HUES6 (cell line): Measurements from ENCODE around the gene MASP2.
"Not testable (repeated sequence)": the region's sequence is repeated elsewhere in the genome, so short reads cannot be mapped to it uniquely, and the experiment has no call there.

Source experiments
- H3K27ac ChIP-seq: 2 replicates; pipeline ENCODE4 v1.7.0; 2013; ENCODE audit warnings: low read depth, mild to moderate bottlenecking, low read length, inconsistent platforms
- H3K27me3 ChIP-seq: 2 replicates; pipeline ENCODE4 v1.6.1; 2013; ENCODE audit warnings: low read length; ENCODE audit not compliant: control insufficient read depth, insufficient read depth
- H3K36me3 ChIP-seq: 2 replicates; pipeline ENCODE4 v1.6.1; 2013; ENCODE audit warnings: low read length; ENCODE audit not compliant: control insufficient read depth, insufficient read depth
- H3K4me1 ChIP-seq: 2 replicates; pipeline ENCODE4 v1.6.1; 2013; ENCODE audit warnings: low read length; ENCODE audit not compliant: control insufficient read depth, insufficient read depth
- H3K4me3 ChIP-seq: 2 replicates; pipeline ENCODE4 v1.5.1; 2013; ENCODE audit warnings: low read depth, low read length
- H3K9ac ChIP-seq: one replicate; pipeline ENCODE4 v1.6.1; 2013; ENCODE audit warnings: mild to moderate bottlenecking, low read length
- H3K9me3 ChIP-seq: 2 replicates; pipeline ENCODE4 v1.6.1; 2013; ENCODE audit warnings: low read depth, low read length; ENCODE audit not compliant: control insufficient read depth, insufficient read depth

The MASP2 gene

DNA sequence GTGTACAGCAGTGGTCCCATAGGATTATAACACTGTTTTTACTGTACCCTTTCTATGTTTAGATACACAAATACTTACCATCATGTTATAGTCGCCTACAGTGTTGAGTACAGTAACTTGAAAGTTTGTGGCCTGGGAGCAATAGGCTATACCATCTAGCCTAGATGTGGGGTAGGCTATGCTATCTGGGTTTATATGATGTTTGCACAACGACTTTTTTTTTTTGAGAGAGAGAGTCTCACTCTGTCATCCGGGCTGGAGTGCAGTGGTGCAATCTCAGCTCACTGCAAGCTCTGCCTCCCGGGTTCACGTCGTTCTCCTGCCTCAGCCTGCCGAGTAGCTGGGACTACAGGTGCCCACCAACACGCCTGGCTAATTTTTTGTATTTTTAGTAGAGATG, 27.7 kb downstream of the MASP2 start:
- H3K4me1 ChIP-seq, H3K9me3 ChIP-seq, H3K9ac ChIP-seq, H3K27me3 ChIP-seq, H3K27ac ChIP-seq, H3K4me3 ChIP-seq: not testable (repeated sequence)
- peaks cover 95% of the 10 kb centered on the region for H3K36me3 ChIP-seq

DNA sequence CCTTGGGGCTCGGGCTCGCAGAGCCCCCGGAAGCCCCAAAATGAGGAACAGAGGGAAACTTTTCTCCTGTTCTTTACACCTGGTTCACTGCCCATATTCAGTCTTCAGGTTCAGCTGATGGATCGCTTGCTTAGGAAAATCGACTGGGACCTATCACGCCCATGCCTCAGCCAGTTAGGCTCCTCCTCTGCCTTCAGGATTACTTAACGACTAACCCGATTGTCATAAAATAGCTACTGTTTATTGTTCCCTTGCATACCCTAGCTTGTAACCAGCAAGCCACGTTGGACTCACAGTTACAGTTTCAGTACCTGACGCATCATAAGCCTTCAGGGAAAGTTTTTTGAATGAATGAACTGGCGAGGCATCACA, 33.9 kb downstream of the MASP2 start:
- H3K9ac ChIP-seq: peak overlapping the region; percentile 100
- H3K36me3 ChIP-seq: peaks cover 50% of the 10 kb centered on the region
- peak overlapping the region; percentile 100 for H3K4me3 ChIP-seq
- H3K27ac ChIP-seq: peak overlapping the region; percentile 100
- no peaks in the 10 kb centered on the region for H3K27me3 ChIP-seq
- peaks cover 12% of the 10 kb centered on the region for H3K4me1 ChIP-seq
- H3K9me3 ChIP-seq: no peaks in the 10 kb centered on the region

DNA sequence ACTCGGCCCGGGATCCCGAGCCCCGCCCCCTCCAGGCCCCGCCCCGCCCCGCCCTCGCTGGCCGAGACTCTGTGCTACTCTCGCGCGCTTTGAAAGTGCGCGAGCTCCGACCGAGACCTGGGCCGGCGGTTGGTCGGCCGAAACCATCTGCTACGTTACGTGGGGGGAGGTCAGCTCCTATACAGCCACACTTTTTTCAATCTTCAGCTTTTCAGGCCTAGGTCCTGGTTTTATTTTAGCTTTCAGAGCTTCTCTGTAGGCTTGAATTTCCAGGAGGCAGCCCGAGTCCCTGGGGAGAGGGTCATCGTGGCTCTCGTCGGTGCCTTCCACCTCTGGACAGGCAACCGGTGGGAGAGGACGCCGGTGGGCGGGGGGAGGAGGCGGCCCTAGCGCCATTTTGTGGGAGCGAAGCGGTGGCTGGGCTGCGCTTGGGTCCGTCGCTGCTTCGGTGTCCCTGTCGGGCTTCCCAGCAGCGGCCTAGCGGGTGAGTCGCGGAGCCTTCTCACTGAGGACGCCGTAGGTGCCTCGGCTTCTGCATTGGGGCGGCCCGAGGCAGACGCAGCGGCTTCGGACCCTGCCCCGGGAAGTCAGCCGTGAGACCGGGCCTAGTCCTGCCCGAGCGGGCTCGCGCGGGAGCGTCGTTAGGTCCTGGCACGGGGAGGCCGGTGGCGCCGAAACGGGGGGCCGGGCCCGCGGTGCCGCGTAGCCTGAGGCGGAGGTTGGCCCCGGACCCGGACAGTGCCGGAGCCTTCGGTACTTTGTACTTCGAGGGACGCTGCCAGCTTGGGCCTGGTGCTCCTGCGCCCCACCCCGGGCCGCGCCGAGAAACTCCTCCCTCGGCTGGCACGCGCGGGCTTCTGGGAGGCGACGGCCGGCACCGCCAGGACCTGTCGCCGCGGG, 34.5 kb downstream of the MASP2 start, which contains the start of gene TARDBP:
Gene TARDBP, plus strand, starts transcription at position 395 of the 900 bp plus-strand sequence. CDS start 1,074 bp downstream, outside the sequence.
- H3K4me3 ChIP-seq: peak within 1 kb of the TSS; percentile 100
- H3K27me3 ChIP-seq: no peaks in the 10 kb centered on the region
- no peaks in the 10 kb centered on the region for H3K9me3 ChIP-seq
- peak within 1 kb of the TSS; percentile 100 for H3K27ac ChIP-seq
- H3K9ac ChIP-seq: peak within 1 kb of the TSS; percentile 100
- peaks cover 46% of the 10 kb centered on the region for H3K36me3 ChIP-seq
- H3K4me1 ChIP-seq: peaks cover 12% of the 10 kb centered on the region

- no peak overlapping the region for H3K9ac ChIP-seq
- H3K27ac ChIP-seq: no peak overlapping the region
- no peak overlapping the region for H3K4me3 ChIP-seq
- H3K9me3 ChIP-seq: no peaks in the 10 kb centered on the region
- no peaks in the 10 kb centered on the region for H3K36me3 ChIP-seq
- no peaks in the 10 kb centered on the region for H3K27me3 ChIP-seq
- no peaks in the 10 kb centered on the region for H3K4me1 ChIP-seq
Measured at GRCh38 chr1:11000526-11000925, 46.5 kb downstream of the MASP2 start.

DNA sequence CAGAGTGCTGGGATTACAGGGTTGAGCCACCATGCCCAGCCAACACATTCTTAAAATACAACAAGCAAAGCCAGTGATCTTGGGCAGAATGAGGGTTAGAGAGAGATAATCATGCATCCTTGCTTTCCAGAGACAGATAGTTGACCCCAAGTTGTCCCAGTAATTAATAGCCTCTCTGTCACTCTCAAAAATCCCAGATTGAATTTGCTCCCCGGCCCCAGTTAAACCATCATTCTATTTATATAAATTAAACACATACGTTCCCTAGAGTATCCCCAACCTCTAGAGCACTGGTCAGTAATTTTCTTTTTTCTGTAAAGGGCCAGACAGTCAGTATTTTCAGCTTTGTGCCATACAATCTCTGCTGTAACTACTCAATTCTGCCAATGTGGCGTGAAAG, 50.9 kb downstream of the MASP2 start:
- Histone ChIP-seq H3K36me3 (no peaks in the 10 kb centered on the region), H3K9ac (no peak overlapping the region), H3K4me3 (no peak overlapping the region)

DNA sequence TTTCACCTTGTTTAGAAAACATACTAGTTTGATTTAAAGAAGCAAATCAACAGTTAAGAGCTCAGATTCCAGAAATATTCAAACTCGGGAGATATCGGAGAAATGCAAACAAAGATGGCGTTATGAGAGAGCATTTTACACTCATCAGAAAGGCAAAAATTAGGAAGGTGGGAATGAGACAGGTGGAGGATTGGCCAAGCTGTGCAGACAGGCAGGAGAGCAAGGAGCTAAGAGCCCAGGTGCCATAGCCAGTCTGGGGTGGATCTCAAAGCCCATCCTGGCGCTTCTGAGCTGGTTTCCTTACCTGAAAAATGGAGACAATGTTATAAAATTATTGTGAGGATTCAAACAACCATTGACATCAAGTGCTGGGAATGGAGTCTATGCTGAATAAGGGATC, 54.2 kb downstream of the MASP2 start:
- Histone ChIP-seq H3K27ac (no peak overlapping the region), H3K36me3 (no peaks in the 10 kb centered on the region), H3K27me3 (no peaks in the 10 kb centered on the region), H3K9ac (no peak overlapping the region), H3K9me3 (no peaks in the 10 kb centered on the region), H3K4me1 (no peaks in the 10 kb centered on the region), H3K4me3 (no peak overlapping the region)

More for the DNA sequence above, 50.9 kb downstream of the MASP2 start:
- Histone ChIP-seq H3K27ac (no peak overlapping the region), H3K27me3 (no peaks in the 10 kb centered on the region), H3K9me3 (no peaks in the 10 kb centered on the region), H3K4me1 (no peaks in the 10 kb centered on the region)

DNA sequence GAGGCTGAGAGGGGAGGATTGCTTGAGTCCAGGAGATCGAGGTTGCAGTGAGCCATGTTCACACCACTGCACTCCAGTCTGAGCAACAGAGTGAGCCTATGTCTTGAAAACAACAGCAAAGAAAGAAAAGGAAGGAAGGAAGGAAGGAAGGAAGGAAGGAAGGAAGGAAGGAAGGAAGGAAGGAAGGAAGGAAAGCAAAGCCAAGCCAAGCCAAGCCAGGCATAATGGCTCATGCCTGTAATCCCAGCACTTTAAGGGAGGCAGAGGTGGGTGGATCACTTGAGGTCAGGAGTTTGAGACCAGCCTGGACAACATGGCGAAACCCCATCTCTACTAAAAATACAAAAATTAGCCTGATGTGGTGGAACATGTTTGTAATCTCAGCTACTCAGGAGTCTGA, 55.0 kb downstream of the MASP2 start:
- H3K36me3 ChIP-seq, H3K27ac ChIP-seq, H3K9me3 ChIP-seq, H3K4me3 ChIP-seq, H3K4me1 ChIP-seq, H3K27me3 ChIP-seq, H3K9ac ChIP-seq: not testable (repeated sequence)

DNA sequence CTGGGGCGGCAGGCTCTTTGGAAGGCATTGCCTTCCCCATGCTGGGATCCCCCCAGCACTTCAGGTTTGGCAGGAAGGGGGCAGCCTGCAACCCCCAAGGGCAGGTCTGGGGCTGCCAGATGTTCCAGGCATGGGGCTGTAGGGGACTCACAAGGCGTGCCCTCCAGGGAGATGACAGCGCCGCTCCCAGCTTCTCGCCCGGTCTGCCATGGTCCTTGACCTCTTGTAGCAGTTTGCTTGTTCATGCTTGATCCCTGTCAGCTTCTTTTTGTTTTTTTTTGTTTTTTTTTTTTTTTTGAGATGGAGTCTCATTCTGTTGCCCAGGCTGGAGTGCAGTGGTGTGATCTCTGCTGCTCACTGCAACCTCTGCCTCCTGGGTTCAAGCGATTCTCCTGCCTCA, 56.2 kb downstream of the MASP2 start:
- no peaks in the 10 kb centered on the region for H3K9me3 ChIP-seq
- no peaks in the 10 kb centered on the region for H3K27me3 ChIP-seq
- no peaks in the 10 kb centered on the region for H3K36me3 ChIP-seq
- H3K4me3 ChIP-seq: no peak overlapping the region
- H3K9ac ChIP-seq: no peak overlapping the region
- H3K4me1 ChIP-seq: no peaks in the 10 kb centered on the region
- H3K27ac ChIP-seq: no peak overlapping the region

- H3K4me3 ChIP-seq, H3K9me3 ChIP-seq, H3K27ac ChIP-seq, H3K4me1 ChIP-seq, H3K36me3 ChIP-seq, H3K27me3 ChIP-seq, H3K9ac ChIP-seq: not testable (repeated sequence)
Measured at GRCh38 chr1:10989920-10990516, 57.0 kb downstream of the MASP2 start.

- no peak overlapping the region for H3K9ac ChIP-seq
- no peak overlapping the region for H3K4me3 ChIP-seq
- no peaks in the 10 kb centered on the region for H3K4me1 ChIP-seq
- no peak overlapping the region for H3K27ac ChIP-seq
- H3K36me3 ChIP-seq: no peaks in the 10 kb centered on the region
- H3K9me3 ChIP-seq: no peaks in the 10 kb centered on the region
- no peaks in the 10 kb centered on the region for H3K27me3 ChIP-seq
Measured at GRCh38 chr1:10989095-10989494, 57.9 kb downstream of the MASP2 start.

GRCh38 chr1:10987840-10988417, 59.1 kb downstream of the MASP2 start:
- H3K36me3 ChIP-seq: no peaks in the 10 kb centered on the region
- no peak overlapping the region for H3K4me3 ChIP-seq
- no peak overlapping the region for H3K27ac ChIP-seq
- no peaks in the 10 kb centered on the region for H3K9me3 ChIP-seq
- no peaks in the 10 kb centered on the region for H3K4me1 ChIP-seq
- no peaks in the 10 kb centered on the region for H3K27me3 ChIP-seq
- H3K9ac ChIP-seq: no peak overlapping the region
